Measurements from ENCODE around the gene PRKCZ.

- TF ChIP-seq, protein P1, sequence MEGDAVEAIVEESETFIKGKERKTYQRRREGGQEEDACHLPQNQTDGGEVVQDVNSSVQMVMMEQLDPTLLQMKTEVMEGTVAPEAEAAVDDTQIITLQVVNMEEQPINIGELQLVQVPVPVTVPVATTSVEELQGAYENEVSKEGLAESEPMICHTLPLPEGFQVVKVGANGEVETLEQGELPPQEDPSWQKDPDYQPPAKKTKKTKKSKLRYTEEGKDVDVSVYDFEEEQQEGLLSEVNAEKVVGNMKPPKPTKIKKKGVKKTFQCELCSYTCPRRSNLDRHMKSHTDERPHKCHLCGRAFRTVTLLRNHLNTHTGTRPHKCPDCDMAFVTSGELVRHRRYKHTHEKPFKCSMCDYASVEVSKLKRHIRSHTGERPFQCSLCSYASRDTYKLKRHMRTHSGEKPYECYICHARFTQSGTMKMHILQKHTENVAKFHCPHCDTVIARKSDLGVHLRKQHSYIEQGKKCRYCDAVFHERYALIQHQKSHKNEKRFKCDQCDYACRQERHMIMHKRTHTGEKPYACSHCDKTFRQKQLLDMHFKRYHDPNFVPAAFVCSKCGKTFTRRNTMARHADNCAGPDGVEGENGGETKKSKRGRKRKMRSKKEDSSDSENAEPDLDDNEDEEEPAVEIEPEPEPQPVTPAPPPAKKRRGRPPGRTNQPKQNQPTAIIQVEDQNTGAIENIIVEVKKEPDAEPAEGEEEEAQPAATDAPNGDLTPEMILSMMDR (conservative IDR thresholded peaks at IDR 0.05; ENCODE audit: low read depth, low read length): no peak
- no peak for TF ChIP-seq EZH2 (IDR thresholded peaks at IDR 0.05; ENCODE audit: borderline replicate concordance, low read depth, low read length, poor library complexity, severe bottlenecking)
Observed at GRCh38 chr1:2070800-2071530, 20.8 kb downstream of the PRKCZ start.
